Mesodermal cell (in vitro differentiated cells): ENCODE results near the gene BMP2K.
"Not testable (repeated sequence)": the region's sequence is repeated elsewhere in the genome, so short reads cannot be mapped to it uniquely, and the experiment has no call there.

ENCODE experiments used
- H3K27ac ChIP-seq: 2 replicates; pipeline ENCODE4 v1.7.0; 2013; ENCODE audit warnings: mild to moderate bottlenecking, low read depth, low read length, moderate library complexity; ENCODE audit not compliant: severe bottlenecking
- H3K36me3 ChIP-seq: 2 replicates; pipeline ENCODE4 v1.7.1; 2013; ENCODE audit warnings: mild to moderate bottlenecking, low read length, moderate library complexity; ENCODE audit not compliant: control insufficient read depth, insufficient read depth
- H3K4me1 ChIP-seq: one replicate; pipeline ENCODE4 v1.7.1; 2013; ENCODE audit warnings: mild to moderate bottlenecking, low read length; ENCODE audit not compliant: insufficient read depth, control insufficient read depth, poor library complexity, severe bottlenecking
- H3K4me3 ChIP-seq: 2 replicates; pipeline ENCODE4 v1.7.0; 2013; ENCODE audit warnings: low read length, control low read depth, mild to moderate bottlenecking; ENCODE audit not compliant: insufficient read depth, poor library complexity, severe bottlenecking; ENCODE audit errors: extremely low read depth
- H3K9me3 ChIP-seq: 2 replicates; pipeline ENCODE4 v1.7.1; 2013; ENCODE audit warnings: mild to moderate bottlenecking, low read length, moderate library complexity; ENCODE audit not compliant: control insufficient read depth
- WGBS, 2 experiments: methylation state at CpG; one replicate each; pipeline ENCODE4 v1.1.5; 2013; ENCODE audit warnings: missing lambda C conversion rate in 2 of 2; ENCODE audit not compliant: insufficient coverage in 2 of 2; 5-methylcytosine and 5-hydroxymethylcytosine counted together

Gene BMP2K

GRCh38 chr4:78902298-78902697 lies 126.1 kb downstream of the BMP2K start:
- H3K4me1 ChIP-seq, result no peaks in the 10 kb centered on the region
- no peak overlapping the region for H3K27ac ChIP-seq
- WGBS, 2 experiments, result no CpG with 5 or more reads among the region's 1 CpG
- peaks cover 21% of the 10 kb centered on the region for H3K36me3 ChIP-seq
- no peak overlapping the region for H3K4me3 ChIP-seq
- H3K9me3 ChIP-seq, result no peaks in the 10 kb centered on the region

DNA sequence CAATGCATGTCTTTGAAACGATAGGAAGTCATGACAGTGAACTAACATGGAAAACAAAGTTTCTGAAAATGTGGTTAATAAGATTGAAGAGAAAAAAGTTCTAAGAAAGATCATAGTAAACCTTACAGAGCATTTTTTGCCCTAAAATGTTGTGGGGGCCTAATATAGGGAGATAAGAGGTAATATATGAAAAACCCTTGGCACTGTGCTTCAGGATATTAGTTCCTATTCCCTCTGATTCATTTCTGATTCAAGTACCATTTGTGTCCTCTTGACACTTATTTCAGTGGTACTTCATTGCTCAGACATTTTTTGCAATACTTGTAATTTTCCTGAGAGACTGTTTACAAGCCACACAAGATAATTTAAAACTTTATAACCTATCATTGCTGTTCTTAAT lies 128.0 kb downstream of the BMP2K start:
- Histone ChIP-seq H3K9me3 (no peaks in the 10 kb centered on the region), H3K27ac (no peak overlapping the region), H3K36me3 (peaks cover 23% of the 10 kb centered on the region), H3K4me3 (no peak overlapping the region), H3K4me1 (no peaks in the 10 kb centered on the region)
- 93 to 100% methylated on average over 1 of the region's 1 CpG for WGBS, 2 experiments

- no peak overlapping the region for H3K4me3 ChIP-seq
- no peaks in the 10 kb centered on the region for H3K9me3 ChIP-seq
- H3K36me3 ChIP-seq, result peaks cover 36% of the 10 kb centered on the region
- H3K27ac ChIP-seq, result no peak overlapping the region
- 84 to 100% methylated on average over 2 to 4 of the region's 6 CpGs for WGBS, 2 experiments
- no peaks in the 10 kb centered on the region for H3K4me1 ChIP-seq
These were observed 131.5 kb downstream of the BMP2K start for GRCh38 chr4:78907638-78908037.

DNA sequence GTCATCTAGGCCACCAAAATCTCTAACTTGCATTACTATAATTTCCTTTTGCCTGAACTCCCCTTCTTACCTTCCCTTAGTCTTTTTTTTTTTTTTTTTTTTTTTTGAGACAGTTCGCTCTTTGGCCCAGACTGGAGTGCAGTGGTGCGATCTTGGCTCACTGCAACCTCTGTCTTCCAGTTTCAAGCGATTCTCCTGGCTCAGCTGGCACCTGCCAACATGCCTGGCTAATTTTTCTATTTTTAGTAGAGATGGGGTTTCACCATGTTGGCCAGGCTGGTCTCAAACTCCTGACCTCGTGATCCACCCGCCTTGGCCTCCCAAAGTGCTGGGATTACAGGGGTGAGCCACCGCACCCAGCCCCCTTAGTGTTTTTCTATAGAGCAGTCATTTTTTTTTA lies 132.8 kb downstream of the BMP2K start:
- H3K4me1 ChIP-seq, H3K27ac ChIP-seq, H3K9me3 ChIP-seq, H3K4me3 ChIP-seq: not testable (repeated sequence)
- WGBS, 2 experiments, result 100% methylated on average over 1 to 2 of the region's 6 CpGs
- peaks cover 36% of the 10 kb centered on the region for H3K36me3 ChIP-seq

- no peaks in the 10 kb centered on the region for H3K4me1 ChIP-seq
- H3K4me3 ChIP-seq, result no peak overlapping the region
- H3K36me3 ChIP-seq, result peaks cover 39% of the 10 kb centered on the region
- 100% methylated on average over 2 of the region's 2 CpGs; no CpG with 5 or more reads in 1 of the 2 experiments for WGBS, 2 experiments
- no peaks in the 10 kb centered on the region for H3K9me3 ChIP-seq
- no peak overlapping the region for H3K27ac ChIP-seq
These were observed 134.5 kb downstream of the BMP2K start for GRCh38 chr4:78910612-78911011.

DNA sequence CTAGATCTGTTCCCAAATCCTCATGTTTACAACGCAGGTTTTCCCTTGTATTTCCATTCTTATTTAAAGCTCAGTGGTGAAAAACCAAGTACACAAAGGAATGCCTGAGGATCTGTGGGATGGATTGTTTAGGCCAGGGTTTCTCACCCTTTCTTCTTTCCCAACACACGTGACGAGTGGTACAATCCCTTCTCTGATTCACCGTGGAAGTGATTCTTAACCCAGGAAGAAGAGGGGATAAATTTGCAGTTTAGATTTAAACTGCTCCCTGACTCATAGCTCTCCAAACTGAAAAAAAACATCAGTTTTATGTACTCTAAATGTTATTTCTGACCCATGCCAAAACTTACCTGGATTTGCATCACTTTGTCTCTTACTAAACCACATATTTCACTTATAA lies 146.1 kb downstream of the BMP2K start:
- peaks cover 36% of the 10 kb centered on the region for H3K36me3 ChIP-seq
- WGBS, 2 experiments, result no CpG with 5 or more reads among the region's 4 CpGs

DNA sequence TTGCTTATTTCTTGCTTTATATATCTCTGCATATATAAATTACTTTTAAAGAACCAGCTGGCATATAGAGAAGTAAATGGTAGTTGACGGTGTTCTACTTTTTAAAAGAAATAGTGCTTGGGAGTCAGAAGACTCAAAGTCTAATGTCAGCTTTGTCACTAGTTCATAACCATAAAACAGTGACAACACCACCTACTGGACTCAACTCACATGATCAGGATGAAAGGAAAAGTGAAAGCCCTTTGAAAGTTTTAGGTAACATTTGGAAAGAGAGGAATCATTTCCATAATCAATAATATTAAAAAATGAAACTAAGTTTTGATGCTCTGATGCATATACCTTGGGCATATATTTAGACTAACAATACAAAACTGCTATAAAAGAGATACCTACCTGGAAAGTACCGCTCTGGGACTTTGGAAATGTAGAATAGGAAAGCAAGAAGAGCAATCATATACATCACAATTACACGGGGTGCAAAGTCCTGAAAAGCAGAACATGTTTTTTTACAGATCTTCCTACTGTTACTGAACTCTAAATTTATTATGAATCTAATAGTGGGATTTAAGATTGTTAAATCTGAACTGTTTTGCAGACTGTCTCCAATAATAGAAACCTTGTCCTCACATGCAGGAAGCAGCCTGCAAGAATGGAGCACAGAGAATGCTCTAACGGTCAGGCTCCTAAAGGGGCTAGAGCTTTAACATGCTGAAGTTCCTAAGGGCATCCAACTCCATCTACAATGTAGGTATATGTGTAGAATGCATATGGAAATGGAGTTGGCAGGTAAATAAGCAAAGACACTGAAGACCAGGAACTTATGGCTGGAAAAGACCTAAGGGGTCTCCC lies 147.5 kb downstream of the BMP2K start:
- no peaks in the 10 kb centered on the region for H3K9me3 ChIP-seq
- no peaks in the 10 kb centered on the region for H3K4me1 ChIP-seq
- WGBS, 2 experiments, result no CpG with 5 or more reads among the region's 4 CpGs
- no peak overlapping the region for H3K27ac ChIP-seq
- peaks cover 46% of the 10 kb centered on the region for H3K36me3 ChIP-seq
- no peak overlapping the region for H3K4me3 ChIP-seq

More for the DNA sequence above, 146.1 kb downstream of the BMP2K start:
- Histone ChIP-seq H3K4me1 (no peaks in the 10 kb centered on the region), H3K9me3 (no peaks in the 10 kb centered on the region), H3K4me3 (no peak overlapping the region), H3K27ac (peak overlapping the region; percentile 4)

- Histone ChIP-seq H3K36me3 (peaks cover 62% of the 10 kb centered on the region), H3K27ac (no peak overlapping the region)
- 88 to 100% methylated on average over 1 of the region's 1 CpG for WGBS, 2 experiments
These were observed 150.7 kb downstream of the BMP2K start for GRCh38 chr4:78926826-78927225.

DNA sequence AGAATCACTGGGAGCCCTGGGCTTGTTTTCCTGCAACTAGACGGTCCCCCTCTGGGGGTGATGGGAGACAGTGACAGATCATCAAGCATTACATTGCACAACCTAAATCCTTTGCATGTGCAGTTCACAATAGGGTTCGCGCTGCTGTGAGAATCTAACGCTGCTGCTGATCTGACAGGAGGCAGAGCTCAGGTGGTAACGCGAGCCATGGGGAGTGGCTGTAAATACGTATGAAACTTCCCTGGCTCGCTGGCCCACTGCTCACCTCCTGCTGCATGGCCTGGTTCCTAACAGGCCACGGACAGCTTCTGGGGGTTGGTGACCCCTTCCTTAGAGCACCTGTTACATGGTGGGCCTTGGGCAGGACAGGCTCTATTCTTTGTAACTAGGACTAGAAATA lies 152.7 kb downstream of the BMP2K start:
- Histone ChIP-seq H3K27ac (no peak overlapping the region), H3K4me3 (no peak overlapping the region), H3K4me1 (no peaks in the 10 kb centered on the region), H3K36me3 (peaks cover 70% of the 10 kb centered on the region), H3K9me3 (no peaks in the 10 kb centered on the region)
- 88 to 98% methylated on average over 8 of the region's 9 CpGs for WGBS, 2 experiments

More at GRCh38 chr4:78926826-78927225, 150.7 kb downstream of the BMP2K start:
- Histone ChIP-seq H3K4me1 (no peaks in the 10 kb centered on the region), H3K9me3 (no peaks in the 10 kb centered on the region), H3K4me3 (no peak overlapping the region)

- WGBS, 2 experiments, result 89 to 90% methylated on average over 5 of the region's 6 CpGs
- H3K27ac ChIP-seq, result no peak overlapping the region
- no peaks in the 10 kb centered on the region for H3K9me3 ChIP-seq
- H3K4me1 ChIP-seq, result no peaks in the 10 kb centered on the region
- H3K36me3 ChIP-seq, result peaks cover 68% of the 10 kb centered on the region
- H3K4me3 ChIP-seq, result no peak overlapping the region
These were observed 154.0 kb downstream of the BMP2K start for GRCh38 chr4:78930016-78930629.

DNA sequence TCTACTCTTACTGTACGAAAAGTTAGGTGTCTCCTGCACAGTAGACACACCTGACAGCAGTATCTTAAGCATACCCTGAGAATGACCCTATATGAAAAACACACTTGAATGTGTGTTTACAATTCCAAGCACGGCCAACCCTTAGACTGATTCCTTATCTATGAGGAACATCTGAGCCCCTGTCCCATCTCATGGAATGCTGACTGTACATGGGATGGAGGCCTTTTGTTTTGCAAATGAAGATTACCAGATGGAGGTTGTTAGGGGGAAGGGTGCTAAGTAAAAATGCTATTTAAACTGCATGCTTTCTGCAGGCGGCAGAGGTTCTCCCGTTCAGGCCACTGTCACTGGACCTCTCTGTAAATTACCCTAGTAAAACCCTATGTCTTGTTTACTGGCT lies 160.8 kb downstream of the BMP2K start:
- 60 to 73% methylated on average over 3 to 4 of the region's 4 CpGs for WGBS, 2 experiments
- no peak overlapping the region for H3K4me3 ChIP-seq
- H3K27ac ChIP-seq, result no peak overlapping the region

More for the DNA sequence above, 160.8 kb downstream of the BMP2K start:
- H3K4me1 ChIP-seq, result no peaks in the 10 kb centered on the region
- peaks cover 17% of the 10 kb centered on the region for H3K36me3 ChIP-seq
- no peaks in the 10 kb centered on the region for H3K9me3 ChIP-seq
